Neural cell (in vitro differentiated cells): Measurements from ENCODE around the gene CNTLN. TPM values are rescaled to one million over a fixed set of nuclear protein-coding genes. Genes with fewer than 3 reads are reported as not detected.
"Not testable (repeated sequence)": the region's sequence is repeated elsewhere in the genome, so short reads cannot be mapped to it uniquely, and the experiment has no call there.

ENCODE experiments used
- H2AFZ ChIP-seq: fragments of 200-600, 300-800 bp; sonication (generic), shearing (Covaris generic); 2 replicates; pipeline ENCODE4 v1.6.0; 2014; ENCODE audit warnings: low read depth, mild to moderate bottlenecking, antibody characterized with exemption, low read length, moderate library complexity
- H3F3A ChIP-seq: fragments of 200-600 bp; shearing (Covaris generic); 2 replicates; pipeline ENCODE4 v1.6.1; 2016; ENCODE audit warnings: mild to moderate bottlenecking, moderate library complexity, mixed read lengths, antibody characterized with exemption, low read length; ENCODE audit not compliant: insufficient read depth, poor library complexity, severe bottlenecking
- H3K27ac ChIP-seq: fragments of 200-600, 300-800 bp; sonication (generic), shearing (Covaris generic); 2 replicates; pipeline ENCODE4 v1.5.1; 2014; ENCODE audit warnings: mild to moderate bottlenecking, low read length, moderate library complexity
- H3K27me3 ChIP-seq: fragments of 300-800, 200-600 bp; sonication (generic), shearing (Covaris generic); 2 replicates; pipeline ENCODE4 v1.6.0; 2014; ENCODE audit warnings: mild to moderate bottlenecking, low read depth, low read length, moderate library complexity; ENCODE audit not compliant: insufficient read depth
- H3K36me3 ChIP-seq: fragments of 300-800, 200-600 bp; sonication (generic), shearing (Covaris generic); 2 replicates; pipeline ENCODE4 v1.5.1; 2014; ENCODE audit warnings: mild to moderate bottlenecking, antibody characterized with exemption, low read length, moderate library complexity; ENCODE audit not compliant: insufficient read depth
- H3K4me2 ChIP-seq: fragments of 300-800, 200-600 bp; sonication (generic), shearing (Covaris generic); 2 replicates; pipeline ENCODE4 v1.6.0; 2014; ENCODE audit warnings: mild to moderate bottlenecking, low read length
- H3K4me3 ChIP-seq: fragments of 300-800, 200-600 bp; sonication (generic), shearing (Covaris generic); 2 replicates; pipeline ENCODE4 v1.5.1; 2014; ENCODE audit warnings: mild to moderate bottlenecking, low read length, moderate library complexity
- H3K79me2 ChIP-seq: fragments of 200-600 bp; shearing (Covaris generic); replicated peaks from 2 replicates; pipeline ENCODE4 v1.6.0; 2014; ENCODE audit warnings: mild to moderate bottlenecking, low read length, moderate library complexity; ENCODE audit not compliant: insufficient read depth
- H3K9ac ChIP-seq: fragments of 300-800, 200-600 bp; sonication (generic), shearing (Covaris generic); 2 replicates; pipeline ENCODE4 v1.6.1; 2016; ENCODE audit warnings: mild to moderate bottlenecking, low read length, mixed read lengths
- H3K9me2 ChIP-seq: fragments of 200-600 bp; shearing (Covaris generic); 2 replicates; pipeline ENCODE4 v1.6.1; 2016; ENCODE audit warnings: mild to moderate bottlenecking, low read length, mixed read lengths; ENCODE audit not compliant: insufficient read depth
- H3K9me3 ChIP-seq: fragments of 200-600, 300-800 bp; sonication (generic), shearing (Covaris generic); 2 replicates; pipeline ENCODE4 v1.6.1; 2016; ENCODE audit warnings: mild to moderate bottlenecking, mixed run types, low read length, moderate library complexity, mixed read lengths
- H4K20me1 ChIP-seq: fragments of 200-600 bp; shearing (Covaris generic); 2 replicates; pipeline ENCODE4 v1.6.1; 2016; ENCODE audit warnings: mild to moderate bottlenecking, mixed run types; ENCODE audit not compliant: insufficient read depth
- EP300 ChIP-seq: fragments of 450-650 bp; conservative IDR thresholded peaks from 2 replicates; pipeline ENCODE4 v1.6.1; 2014; ENCODE audit warnings: antibody characterized with exemption, mild to moderate bottlenecking, moderate library complexity; ENCODE audit not compliant: poor library complexity, severe bottlenecking
- EZH2 ChIP-seq: fragments of 200-600, 300-800 bp; shearing (Covaris generic), sonication (generic); IDR thresholded peaks from 2 replicates; pipeline ENCODE4 v1.6.1; 2014; ENCODE audit warnings: antibody characterized with exemption, low read length, borderline replicate concordance, mild to moderate bottlenecking; ENCODE audit not compliant: insufficient read depth, poor library complexity, severe bottlenecking
- MXI1 ChIP-seq: fragments of 450-650 bp; conservative IDR thresholded peaks from 2 replicates; pipeline ENCODE4 v1.6.1; 2014; ENCODE audit warnings: antibody characterized with exemption, mild to moderate bottlenecking; ENCODE audit not compliant: poor library complexity, severe bottlenecking
- POLR2AphosphoS5 ChIP-seq: IDR thresholded peaks from 2 replicates; pipeline ENCODE4 v1.6.1; 2012
- RAD21 ChIP-seq: fragments of 450-650 bp; conservative IDR thresholded peaks from 2 replicates; pipeline ENCODE4 v1.6.1; 2014; ENCODE audit warnings: antibody characterized with exemption, mild to moderate bottlenecking, moderate library complexity
- SMC3 ChIP-seq: fragments of 450-650 bp; conservative IDR thresholded peaks from 2 replicates; pipeline ENCODE4 v1.6.1; 2014; ENCODE audit warnings: antibody characterized with exemption, mild to moderate bottlenecking, moderate library complexity; ENCODE audit not compliant: poor library complexity
- TAF1 ChIP-seq: IDR thresholded peaks from 2 replicates; pipeline ENCODE4 v1.6.1; 2012; ENCODE audit warnings: low read depth
- polyA plus RNA-seq: library from polyadenylated mRNA; depleted of rRNA; stranded (reverse); fragments of >200 nt; gene quantifications from 2 replicates; pipeline ENCODE4 v1.2.3, GENCODE V29; 2014
- TF ChIP-seq, protein P1 (sequence below): fragments of 450-650 bp; IDR thresholded peaks from 2 replicates; pipeline ENCODE4 v1.5.1; 2014; ENCODE audit warnings: antibody characterized with exemption, mild to moderate bottlenecking, moderate library complexity; ENCODE audit not compliant: poor library complexity, severe bottlenecking
- TF ChIP-seq, protein P2 (sequence below): IDR thresholded peaks from 2 replicates; pipeline ENCODE4 v1.6.1; 2012; ENCODE audit warnings: borderline replicate concordance

Gene CNTLN
- polyA plus RNA-seq, 1 donor from 2014 or later: 5.0 TPM

DNA sequence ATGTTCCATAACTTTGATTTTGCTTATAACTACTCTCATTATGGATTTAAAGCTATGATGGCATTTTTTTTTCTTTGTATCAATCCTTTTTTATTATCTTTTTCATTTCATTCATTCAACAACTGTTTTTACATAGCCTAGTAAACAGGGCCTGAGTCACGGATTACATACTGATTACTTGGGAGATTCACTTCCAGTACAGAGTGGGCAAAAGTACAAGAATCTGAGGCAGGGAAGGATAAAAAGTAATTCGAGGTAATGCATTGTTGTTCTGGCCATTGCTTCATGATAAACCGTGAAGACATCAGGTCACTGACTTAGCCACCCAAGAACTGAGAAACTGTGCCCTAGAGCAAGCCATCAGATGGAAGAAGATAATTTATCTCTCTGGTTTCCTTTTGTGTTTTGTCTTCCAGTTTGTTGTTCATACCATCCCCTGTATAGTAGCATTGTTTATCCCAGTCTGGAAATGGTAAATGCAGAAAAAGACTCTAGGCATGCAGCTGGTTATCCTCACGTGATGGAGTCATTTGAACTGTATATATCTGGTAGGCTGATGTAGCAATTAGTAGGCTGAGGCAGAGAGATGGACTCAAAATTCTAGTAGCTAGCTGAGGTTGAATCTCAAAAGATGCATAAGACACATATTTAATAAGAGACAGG lies 145.6 kb downstream of the CNTLN start:
- no peak overlapping the region for H2AFZ ChIP-seq
- H3K9me2 ChIP-seq: no peaks in the 10 kb centered on the region
- no peak overlapping the region for H3K27ac ChIP-seq
- no peaks in the 10 kb centered on the region for H4K20me1 ChIP-seq
- no peaks in the 10 kb centered on the region for H3K27me3 ChIP-seq
- H3K79me2 ChIP-seq: no peaks in the 10 kb centered on the region
- no peak overlapping the region for H3K9ac ChIP-seq
- no peak overlapping the region for H3K4me2 ChIP-seq
- H3K36me3 ChIP-seq: no peaks in the 10 kb centered on the region
- H3K4me3 ChIP-seq: no peak overlapping the region
- TF ChIP-seq SMC3: no peak
- H3K9me3 ChIP-seq: no peaks in the 10 kb centered on the region
- no peaks in the 10 kb centered on the region for H3F3A ChIP-seq

DNA sequence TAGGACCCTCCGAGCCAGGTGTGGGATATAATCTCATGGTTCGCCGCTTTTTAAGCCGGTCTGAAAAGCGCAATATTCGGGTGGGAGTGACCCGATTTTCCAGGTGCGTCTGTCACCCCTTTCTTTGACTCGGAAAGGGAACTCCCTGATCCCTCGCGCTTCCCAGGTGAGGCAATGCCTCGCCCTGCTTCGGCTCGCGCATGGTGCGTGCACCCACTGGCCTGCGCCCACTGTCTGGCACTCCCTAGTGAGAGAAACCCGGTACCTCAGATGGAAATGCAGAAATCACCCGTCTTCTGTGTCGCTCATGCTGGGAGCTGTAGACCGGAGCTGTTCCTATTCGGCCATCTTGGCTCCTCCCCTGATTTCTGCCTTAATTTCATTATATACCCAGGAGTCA lies 155.8 kb downstream of the CNTLN start:
- not testable (repeated sequence) for H3K9me3 ChIP-seq, H3K9me2 ChIP-seq, H3K79me2 ChIP-seq, H3K36me3 ChIP-seq, H3K27ac ChIP-seq, H3K27me3 ChIP-seq, H3K9ac ChIP-seq, H3K4me3 ChIP-seq, H3F3A ChIP-seq, H2AFZ ChIP-seq, H3K4me2 ChIP-seq, H4K20me1 ChIP-seq

DNA sequence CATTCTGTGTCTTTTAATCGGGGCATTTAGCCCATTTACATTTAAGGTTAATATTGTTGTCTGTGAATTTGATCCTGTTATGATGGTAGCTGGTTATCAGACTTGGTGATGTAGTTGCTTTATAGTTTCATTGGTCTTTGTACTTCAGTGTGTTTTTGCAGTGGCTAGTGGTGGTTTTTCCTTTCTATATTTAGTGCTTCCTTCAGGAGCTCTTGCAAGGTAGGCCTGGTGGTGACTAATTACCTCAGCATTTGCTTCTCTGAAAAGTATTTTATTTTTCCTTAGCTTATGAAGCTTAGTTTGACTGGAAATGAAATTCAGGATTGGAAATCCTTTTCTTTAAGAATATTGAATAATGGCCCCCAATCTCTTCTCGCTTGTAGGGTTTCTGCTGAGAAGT lies 156.9 kb downstream of the CNTLN start:
- Histone ChIP-seq H3K9me2 (no peaks in the 10 kb centered on the region), H3K79me2 (no peaks in the 10 kb centered on the region), H2AFZ (no peak overlapping the region), H3F3A (no peaks in the 10 kb centered on the region), H3K27ac (no peak overlapping the region), H3K4me3 (no peak overlapping the region), H3K9me3 (no peaks in the 10 kb centered on the region), H4K20me1 (no peaks in the 10 kb centered on the region), H3K9ac (no peak overlapping the region), H3K27me3 (no peaks in the 10 kb centered on the region), H3K4me2 (no peak overlapping the region), H3K36me3 (no peaks in the 10 kb centered on the region)
- TF ChIP-seq TAF1 (no peak), EZH2 (no peak), MXI1 (no peak), POLR2AphosphoS5 (no peak), RAD21 (no peak), EP300 (no peak), SMC3 (no peak)
- TF ChIP-seq, protein P1, sequence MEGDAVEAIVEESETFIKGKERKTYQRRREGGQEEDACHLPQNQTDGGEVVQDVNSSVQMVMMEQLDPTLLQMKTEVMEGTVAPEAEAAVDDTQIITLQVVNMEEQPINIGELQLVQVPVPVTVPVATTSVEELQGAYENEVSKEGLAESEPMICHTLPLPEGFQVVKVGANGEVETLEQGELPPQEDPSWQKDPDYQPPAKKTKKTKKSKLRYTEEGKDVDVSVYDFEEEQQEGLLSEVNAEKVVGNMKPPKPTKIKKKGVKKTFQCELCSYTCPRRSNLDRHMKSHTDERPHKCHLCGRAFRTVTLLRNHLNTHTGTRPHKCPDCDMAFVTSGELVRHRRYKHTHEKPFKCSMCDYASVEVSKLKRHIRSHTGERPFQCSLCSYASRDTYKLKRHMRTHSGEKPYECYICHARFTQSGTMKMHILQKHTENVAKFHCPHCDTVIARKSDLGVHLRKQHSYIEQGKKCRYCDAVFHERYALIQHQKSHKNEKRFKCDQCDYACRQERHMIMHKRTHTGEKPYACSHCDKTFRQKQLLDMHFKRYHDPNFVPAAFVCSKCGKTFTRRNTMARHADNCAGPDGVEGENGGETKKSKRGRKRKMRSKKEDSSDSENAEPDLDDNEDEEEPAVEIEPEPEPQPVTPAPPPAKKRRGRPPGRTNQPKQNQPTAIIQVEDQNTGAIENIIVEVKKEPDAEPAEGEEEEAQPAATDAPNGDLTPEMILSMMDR: no peak
- TF ChIP-seq, protein P2, sequence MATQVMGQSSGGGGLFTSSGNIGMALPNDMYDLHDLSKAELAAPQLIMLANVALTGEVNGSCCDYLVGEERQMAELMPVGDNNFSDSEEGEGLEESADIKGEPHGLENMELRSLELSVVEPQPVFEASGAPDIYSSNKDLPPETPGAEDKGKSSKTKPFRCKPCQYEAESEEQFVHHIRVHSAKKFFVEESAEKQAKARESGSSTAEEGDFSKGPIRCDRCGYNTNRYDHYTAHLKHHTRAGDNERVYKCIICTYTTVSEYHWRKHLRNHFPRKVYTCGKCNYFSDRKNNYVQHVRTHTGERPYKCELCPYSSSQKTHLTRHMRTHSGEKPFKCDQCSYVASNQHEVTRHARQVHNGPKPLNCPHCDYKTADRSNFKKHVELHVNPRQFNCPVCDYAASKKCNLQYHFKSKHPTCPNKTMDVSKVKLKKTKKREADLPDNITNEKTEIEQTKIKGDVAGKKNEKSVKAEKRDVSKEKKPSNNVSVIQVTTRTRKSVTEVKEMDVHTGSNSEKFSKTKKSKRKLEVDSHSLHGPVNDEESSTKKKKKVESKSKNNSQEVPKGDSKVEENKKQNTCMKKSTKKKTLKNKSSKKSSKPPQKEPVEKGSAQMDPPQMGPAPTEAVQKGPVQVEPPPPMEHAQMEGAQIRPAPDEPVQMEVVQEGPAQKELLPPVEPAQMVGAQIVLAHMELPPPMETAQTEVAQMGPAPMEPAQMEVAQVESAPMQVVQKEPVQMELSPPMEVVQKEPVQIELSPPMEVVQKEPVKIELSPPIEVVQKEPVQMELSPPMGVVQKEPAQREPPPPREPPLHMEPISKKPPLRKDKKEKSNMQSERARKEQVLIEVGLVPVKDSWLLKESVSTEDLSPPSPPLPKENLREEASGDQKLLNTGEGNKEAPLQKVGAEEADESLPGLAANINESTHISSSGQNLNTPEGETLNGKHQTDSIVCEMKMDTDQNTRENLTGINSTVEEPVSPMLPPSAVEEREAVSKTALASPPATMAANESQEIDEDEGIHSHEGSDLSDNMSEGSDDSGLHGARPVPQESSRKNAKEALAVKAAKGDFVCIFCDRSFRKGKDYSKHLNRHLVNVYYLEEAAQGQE: no peak
